ENCODE data around the gene EID2. TPM values are rescaled to one million over a fixed set of nuclear protein-coding genes. Genes with fewer than 3 reads are reported as not detected.
A peak's percentile ranks its signal among the peaks of the same experiment; 100 is the strongest.

Gene EID2
- total RNA-seq, 1 donor from 2014 or later = 20.0 TPM

- H3K4me1 ChIP-seq = peaks cover 26% of the 10 kb centered on the region
- H3K27ac ChIP-seq = no peak overlapping the region
- Mint-ChIP-seq H3K4me1 (peaks cover 22% of the 10 kb centered on the region), H3K27ac (no peak overlapping the region), H3K9me3 (no peaks in the 10 kb centered on the region), H3K27me3 (ENCODE audit: insufficient read depth, low read depth) (peaks cover 2% of the 10 kb centered on the region), H3K36me3 (peaks cover 8% of the 10 kb centered on the region), H3K4me3 (no peak overlapping the region)
- no peak overlapping the region for H3K9ac ChIP-seq
- H3K4me2 ChIP-seq = no peak overlapping the region
- H3K9me3 ChIP-seq (ENCODE audit: low read depth) = no peaks in the 10 kb centered on the region
- peaks cover 34% of the 10 kb centered on the region for H4K20me1 ChIP-seq (ENCODE audit: low read depth)
- no peaks in the 10 kb centered on the region for H3K36me3 ChIP-seq
- no peaks in the 10 kb centered on the region for H3K27me3 ChIP-seq
- H3K4me3 ChIP-seq = no peak overlapping the region
- peaks cover 15% of the 10 kb centered on the region for H3F3A ChIP-seq (ENCODE audit: low read depth)
- H2AFZ ChIP-seq (replicated peaks) = no peak overlapping the region
- no peak for DNase-seq (ENCODE audit: low spot score)
- TF ChIP-seq CTCF (IDR thresholded peaks at IDR 0.05) (no peak), EZH2 (IDR thresholded peaks at IDR 0.05) (no peak), EZH2phosphoT487 (IDR thresholded peaks at IDR 0.05) (no peak)
- peaks cover 52% of the 10 kb centered on the region for H3K79me2 ChIP-seq (ENCODE audit: low read depth)
These were observed 6.2 kb downstream of the EID2 start for GRCh38 chr19:39533791-39534190.

- H3K4me2 ChIP-seq = no peak overlapping the region
- Mint-ChIP-seq H3K36me3 (peaks cover 13% of the 10 kb centered on the region), H3K9me3 (no peaks in the 10 kb centered on the region), H3K27me3 (ENCODE audit: insufficient read depth, low read depth) (peaks cover 3% of the 10 kb centered on the region), H3K27ac (no peak overlapping the region), H3K4me1 (peaks cover 16% of the 10 kb centered on the region), H3K4me3 (peak overlapping the region; percentile 97)
- peaks cover 18% of the 10 kb centered on the region for H3K4me1 ChIP-seq
- H3F3A ChIP-seq (ENCODE audit: low read depth) = peaks cover 15% of the 10 kb centered on the region
- no peak overlapping the region for H3K27ac ChIP-seq
- no peak overlapping the region for H2AFZ ChIP-seq (replicated peaks)
- no peaks in the 10 kb centered on the region for H3K27me3 ChIP-seq
- no peak overlapping the region for H3K9ac ChIP-seq
- peaks cover 26% of the 10 kb centered on the region for H4K20me1 ChIP-seq (ENCODE audit: low read depth)
- peaks cover 44% of the 10 kb centered on the region for H3K79me2 ChIP-seq (ENCODE audit: low read depth)
- TF ChIP-seq EZH2phosphoT487 (IDR thresholded peaks at IDR 0.05) = no peak
- no peak overlapping the region for H3K4me3 ChIP-seq
- H3K9me3 ChIP-seq (ENCODE audit: low read depth) = no peaks in the 10 kb centered on the region
- no peak for DNase-seq (ENCODE audit: low spot score)
- H3K36me3 ChIP-seq = no peaks in the 10 kb centered on the region
These were observed 6.9 kb downstream of the EID2 start for GRCh38 chr19:39533003-39533512.

GRCh38 chr19:39532233-39533002, 7.5 kb downstream of the EID2 start, which contains the start of gene EID2B:
EID2B (minus strand) TSS chr19:39532852; CDS start chr19:39532802, 50 bp downstream.
- peak; percentile 99 for DNase-seq (ENCODE audit: low spot score)
- Histone ChIP-seq H3K27ac (no peak within 1 kb of the TSS), H4K20me1 (ENCODE audit: low read depth) (peaks cover 20% of the 10 kb centered on the region), H3K27me3 (no peaks in the 10 kb centered on the region), H3K36me3 (no peaks in the 10 kb centered on the region), H3K4me3 (peak within 1 kb of the TSS; percentile 96), H2AFZ (replicated peaks) (peak within 1 kb of the TSS; percentile 88), H3K4me1 (peaks cover 18% of the 10 kb centered on the region), H3K9me3 (ENCODE audit: low read depth) (no peaks in the 10 kb centered on the region), H3K9ac (peak within 1 kb of the TSS; percentile 85), H3K79me2 (ENCODE audit: low read depth) (peaks cover 38% of the 10 kb centered on the region), H3K4me2 (peak within 1 kb of the TSS; percentile 98), H3F3A (ENCODE audit: low read depth) (peaks cover 15% of the 10 kb centered on the region)
- no peaks in the 10 kb centered on the region for H3K9me3 Mint-ChIP-seq
- H3K4me1 Mint-ChIP-seq = peaks cover 12% of the 10 kb centered on the region
- peak within 1 kb of the TSS; percentile 94 for H3K27ac Mint-ChIP-seq
- H3K4me3 Mint-ChIP-seq = peak within 1 kb of the TSS; percentile 97
- H3K27me3 Mint-ChIP-seq (ENCODE audit: insufficient read depth, low read depth) = peaks cover 3% of the 10 kb centered on the region
- TF ChIP-seq EZH2 (IDR thresholded peaks at IDR 0.05) = no peak
- TF ChIP-seq CTCF (IDR thresholded peaks at IDR 0.05) = peak; percentile 87
- H3K36me3 Mint-ChIP-seq = peaks cover 11% of the 10 kb centered on the region

GRCh38 chr19:39531834-39532232, 8.1 kb downstream of the EID2 start:
- Mint-ChIP-seq H3K4me3 (peak overlapping the region; percentile 97), H3K36me3 (peaks cover 11% of the 10 kb centered on the region), H3K27me3 (ENCODE audit: insufficient read depth, low read depth) (peaks cover 3% of the 10 kb centered on the region), H3K4me1 (peaks cover 11% of the 10 kb centered on the region), H3K27ac (peak overlapping the region; percentile 94), H3K9me3 (no peaks in the 10 kb centered on the region)
- Histone ChIP-seq H3K36me3 (no peaks in the 10 kb centered on the region), H3K79me2 (ENCODE audit: low read depth) (peaks cover 40% of the 10 kb centered on the region), H4K20me1 (ENCODE audit: low read depth) (peaks cover 19% of the 10 kb centered on the region), H3K9me3 (ENCODE audit: low read depth) (no peaks in the 10 kb centered on the region), H3K9ac (peak overlapping the region; percentile 85), H2AFZ (replicated peaks) (peak overlapping the region; percentile 88), H3K4me1 (peaks cover 18% of the 10 kb centered on the region), H3K4me2 (peak overlapping the region; percentile 98), H3K27me3 (no peaks in the 10 kb centered on the region), H3K4me3 (peak overlapping the region; percentile 96), H3K27ac (no peak overlapping the region), H3F3A (ENCODE audit: low read depth) (peaks cover 15% of the 10 kb centered on the region)
- no peak for DNase-seq (ENCODE audit: low spot score)
- TF ChIP-seq EZH2 (IDR thresholded peaks at IDR 0.05) = no peak
- no peak for TF ChIP-seq CTCF (IDR thresholded peaks at IDR 0.05)
- TF ChIP-seq EZH2phosphoT487 (IDR thresholded peaks at IDR 0.05) = no peak
